H9 (cell line): ENCODE data around the gene TTC39B. TPM values are rescaled to one million over a fixed set of nuclear protein-coding genes. Genes with fewer than 3 reads are reported as not detected.

Experiments used
- DNase-seq: peaks from one replicate; pipeline ENCODE4 v3.0.0-alpha.2; 2017
- H2AFZ ChIP-seq: one replicate; pipeline ENCODE4 v1.6.1; 2013; ENCODE audit warnings: mild to moderate bottlenecking, low read length, control low read depth, moderate library complexity
- H2AK5ac ChIP-seq: 2 replicates; pipeline ENCODE4 v1.6.1; 2013; ENCODE audit warnings: low read length, control low read depth, mixed read lengths; ENCODE audit not compliant: insufficient read length
- H2BK120ac ChIP-seq: one replicate; pipeline ENCODE4 v1.6.1; 2013; ENCODE audit warnings: low read depth, mild to moderate bottlenecking, low read length, control low read depth, inconsistent platforms; ENCODE audit not compliant: poor library complexity, severe bottlenecking
- H2BK12ac ChIP-seq: 2 replicates; pipeline ENCODE4 v1.6.1; 2013; ENCODE audit warnings: low read length, control low read depth, mixed read lengths, low read depth; ENCODE audit not compliant: insufficient read length
- H2BK15ac ChIP-seq: 2 replicates; pipeline ENCODE4 v1.6.1; 2013; ENCODE audit warnings: low read depth, low read length, control low read depth
- H2BK20ac ChIP-seq: one replicate; pipeline ENCODE4 v1.6.1; 2013; ENCODE audit warnings: low read depth, mild to moderate bottlenecking, low read length, control low read depth, inconsistent platforms; ENCODE audit not compliant: poor library complexity, severe bottlenecking
- H2BK5ac ChIP-seq: 2 replicates; pipeline ENCODE4 v1.6.1; 2013; ENCODE audit warnings: low read length, control low read depth, mixed read lengths; ENCODE audit not compliant: insufficient read length
- H3K14ac ChIP-seq: 2 replicates; pipeline ENCODE4 v1.6.1; 2013; ENCODE audit warnings: low read length, control low read depth; ENCODE audit not compliant: insufficient read depth
- H3K18ac ChIP-seq: 2 replicates; pipeline ENCODE4 v1.6.1; 2013; ENCODE audit warnings: low read depth, mild to moderate bottlenecking, mixed read lengths, low read length, control low read depth; ENCODE audit not compliant: insufficient read length
- H3K23ac ChIP-seq: 2 replicates; pipeline ENCODE4 v1.6.1; 2013; ENCODE audit warnings: low read length, control low read depth, mixed read lengths, low read depth; ENCODE audit not compliant: insufficient read length
- H3K23me2 ChIP-seq: 2 replicates; pipeline ENCODE4 v1.6.1; 2013; ENCODE audit warnings: low read depth, mild to moderate bottlenecking, mixed read lengths, low read length, control low read depth; ENCODE audit not compliant: insufficient read length, poor library complexity, severe bottlenecking
- H3K27ac ChIP-seq: 2 replicates; pipeline ENCODE4 v1.5.1; 2013; ENCODE audit warnings: low read length, control low read depth, mixed read lengths, low read depth; ENCODE audit not compliant: insufficient read length
- H3K27me3 ChIP-seq: 2 replicates; pipeline ENCODE4 v1.6.1; 2013; ENCODE audit warnings: low read length, control low read depth, inconsistent platforms; ENCODE audit not compliant: insufficient read depth
- H3K4ac ChIP-seq: 2 replicates; pipeline ENCODE4 v1.6.1; 2013; ENCODE audit warnings: low read depth, mild to moderate bottlenecking, control low read depth, inconsistent platforms, low read length, moderate library complexity
- H3K4me1 ChIP-seq: 2 replicates; pipeline ENCODE4 v1.6.1; 2013; ENCODE audit warnings: low read length, control low read depth, inconsistent platforms; ENCODE audit not compliant: insufficient read depth
- H3K4me2 ChIP-seq: 2 replicates; pipeline ENCODE4 v1.6.1; 2013; ENCODE audit warnings: low read length, control low read depth, mixed read lengths; ENCODE audit not compliant: insufficient read length, insufficient read depth
- H3K56ac ChIP-seq: 2 replicates; pipeline ENCODE4 v1.6.1; 2013; ENCODE audit warnings: low read depth, mild to moderate bottlenecking, mixed read lengths, low read length, control low read depth; ENCODE audit not compliant: insufficient read length
- H3K79me1 ChIP-seq: 2 replicates; pipeline ENCODE4 v1.6.1; 2013; ENCODE audit warnings: low read depth, mild to moderate bottlenecking, moderate library complexity, low read length, control low read depth, inconsistent platforms; ENCODE audit not compliant: insufficient read depth, poor library complexity, severe bottlenecking
- H3K79me2 ChIP-seq: 2 replicates; pipeline ENCODE4 v1.6.1; 2013; ENCODE audit warnings: low read length, control low read depth, inconsistent platforms; ENCODE audit not compliant: insufficient read depth
- H3K9ac ChIP-seq: 2 replicates; pipeline ENCODE4 v1.6.1; 2013; ENCODE audit warnings: low read length, control low read depth, mixed read lengths; ENCODE audit not compliant: insufficient read length; ENCODE audit errors: extremely low read depth
- H3K9me3 ChIP-seq: one replicate; pipeline ENCODE4 v1.6.1; 2013; ENCODE audit warnings: low read depth, low read length, inconsistent platforms; ENCODE audit not compliant: control insufficient read depth
- H3T11ph ChIP-seq: one replicate; pipeline ENCODE4 v1.6.1; 2013; ENCODE audit warnings: mild to moderate bottlenecking, low read length, control low read depth, inconsistent platforms
- H4K20me1 ChIP-seq: one replicate; pipeline ENCODE4 v1.6.1; 2013; ENCODE audit not compliant: control insufficient read depth, insufficient read length, insufficient read depth
- H4K5ac ChIP-seq: 2 replicates; pipeline ENCODE4 v1.6.1; 2013; ENCODE audit warnings: low read depth, mild to moderate bottlenecking, mixed read lengths, low read length, control low read depth; ENCODE audit not compliant: insufficient read length
- H4K8ac ChIP-seq: replicated peaks from 2 replicates; pipeline ENCODE4 v1.6.1; 2013; ENCODE audit warnings: low read length, control low read depth, mixed read lengths, low read depth; ENCODE audit not compliant: insufficient read length
- H4K91ac ChIP-seq: 2 replicates; pipeline ENCODE4 v1.6.1; 2013; ENCODE audit warnings: low read depth, mild to moderate bottlenecking, moderate library complexity, mixed read lengths, low read length, control low read depth; ENCODE audit not compliant: insufficient read length
- H3K27ac Mint-ChIP-seq, 3 experiments: 2 replicates in 2 of 3; 3 replicates in 1 of 3; pipeline ENCODE4 v1.8.0; 2020 to 2021; ENCODE audit warnings: mixed read lengths in 3 of 3, mild to moderate bottlenecking in 1 of 3, moderate library complexity in 1 of 3
- H3K27me3 Mint-ChIP-seq: 2 replicates; pipeline ENCODE4 v1.8.0; 2021; ENCODE audit warnings: low read depth, mild to moderate bottlenecking, moderate library complexity, mixed read lengths
- H3K36me3 Mint-ChIP-seq, 3 experiments: 2 replicates in 2 of 3; 3 replicates in 1 of 3; pipeline ENCODE4 v1.8.0; 2020 to 2021; ENCODE audit warnings: low read depth in 3 of 3, mixed read lengths in 3 of 3; ENCODE audit not compliant: insufficient read depth in 1 of 3
- H3K4me1 Mint-ChIP-seq, 2 experiments: 2 replicates each; pipeline ENCODE4 v1.8.0; 2020; ENCODE audit warnings: mixed read lengths in 2 of 2
- H3K4me3 Mint-ChIP-seq, 2 experiments: 2 replicates in 1 of 2; 3 replicates in 1 of 2; pipeline ENCODE4 v1.8.0; 2020 to 2021; ENCODE audit warnings: mild to moderate bottlenecking in 2 of 2, mixed read lengths in 2 of 2, moderate library complexity in 1 of 2
- H3K9me3 Mint-ChIP-seq, 2 experiments: 2 replicates in 1 of 2; 3 replicates in 1 of 2; pipeline ENCODE4 v1.8.0; 2020; ENCODE audit warnings: mild to moderate bottlenecking in 2 of 2, mixed read lengths in 2 of 2, moderate library complexity in 1 of 2
- WGBS: extraction: QIAGEN DNeasy Blood & Tissue Kit; methylation state at CpG from one replicate; pipeline ENCODE4 v1.1.7; 2013; ENCODE audit warnings: missing lambda C conversion rate, low lambda C conversion rate, mixed read lengths; ENCODE audit not compliant: insufficient read length; ENCODE audit errors: extremely low coverage; 5-methylcytosine and 5-hydroxymethylcytosine counted together
- total RNA-seq: library from RNA; stranded (reverse); gene quantifications from 2 replicates; pipeline ENCODE4 v1.2.1, GENCODE V29; 2021
- TF ChIP-seq, protein P1 (sequence below): fragments of 200-600 bp; sonication (generic); conservative IDR thresholded peaks from 3 replicates; pipeline ENCODE4 v1.8.0; 2021; ENCODE audit warnings: antibody characterized with exemption, mild to moderate bottlenecking

The TTC39B gene
- total RNA-seq, 1 experiment from 2014 or later, result 8.2 TPM

DNA sequence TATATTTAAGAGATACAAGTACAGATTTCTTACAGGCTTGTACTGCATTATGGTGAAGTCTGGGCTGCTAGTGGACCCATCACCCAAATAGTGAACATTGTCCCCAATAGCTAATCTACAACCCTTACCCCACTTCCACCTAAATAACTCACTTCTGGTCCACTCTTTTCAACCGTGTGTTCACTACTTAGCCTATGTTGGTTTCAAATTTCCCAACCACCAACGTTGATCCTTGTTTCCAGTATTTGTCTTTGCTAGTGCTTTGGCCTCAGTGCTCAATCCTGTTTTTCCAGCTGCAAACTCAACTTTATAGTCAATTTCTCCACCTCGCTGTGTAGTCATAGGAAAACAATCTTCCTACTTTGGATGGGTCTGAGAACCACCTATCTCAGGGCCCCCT, 45.3 kb upstream of the TTC39B start:
- no peak overlapping the region for H3K23ac ChIP-seq
- H2AFZ ChIP-seq, result no peak overlapping the region
- no peak overlapping the region for H3T11ph ChIP-seq
- H3K9me3 Mint-ChIP-seq, result peaks cover 8 to 16% of the 10 kb centered on the region in 2 experiments; a peak in 4 of 5 replicates
- no peak overlapping the region for H4K8ac ChIP-seq
- no peaks in the 10 kb centered on the region for H3K79me2 ChIP-seq
- no peak overlapping the region for H4K5ac ChIP-seq
- H4K20me1 ChIP-seq, result no peaks in the 10 kb centered on the region
- H3K4me1 ChIP-seq, result peaks cover 2% of the 10 kb centered on the region; the same call in 1 of the 2 replicates
- H3K27ac ChIP-seq, result no peak overlapping the region
- TF ChIP-seq, protein P1, sequence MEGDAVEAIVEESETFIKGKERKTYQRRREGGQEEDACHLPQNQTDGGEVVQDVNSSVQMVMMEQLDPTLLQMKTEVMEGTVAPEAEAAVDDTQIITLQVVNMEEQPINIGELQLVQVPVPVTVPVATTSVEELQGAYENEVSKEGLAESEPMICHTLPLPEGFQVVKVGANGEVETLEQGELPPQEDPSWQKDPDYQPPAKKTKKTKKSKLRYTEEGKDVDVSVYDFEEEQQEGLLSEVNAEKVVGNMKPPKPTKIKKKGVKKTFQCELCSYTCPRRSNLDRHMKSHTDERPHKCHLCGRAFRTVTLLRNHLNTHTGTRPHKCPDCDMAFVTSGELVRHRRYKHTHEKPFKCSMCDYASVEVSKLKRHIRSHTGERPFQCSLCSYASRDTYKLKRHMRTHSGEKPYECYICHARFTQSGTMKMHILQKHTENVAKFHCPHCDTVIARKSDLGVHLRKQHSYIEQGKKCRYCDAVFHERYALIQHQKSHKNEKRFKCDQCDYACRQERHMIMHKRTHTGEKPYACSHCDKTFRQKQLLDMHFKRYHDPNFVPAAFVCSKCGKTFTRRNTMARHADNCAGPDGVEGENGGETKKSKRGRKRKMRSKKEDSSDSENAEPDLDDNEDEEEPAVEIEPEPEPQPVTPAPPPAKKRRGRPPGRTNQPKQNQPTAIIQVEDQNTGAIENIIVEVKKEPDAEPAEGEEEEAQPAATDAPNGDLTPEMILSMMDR, result no peak
- no peak overlapping the region for H2BK20ac ChIP-seq
- H2BK15ac ChIP-seq, result no peak overlapping the region
- H3K4me3 Mint-ChIP-seq, result no peak overlapping the region
- no peak overlapping the region for H3K9ac ChIP-seq
- no CpG with 5 or more reads among the region's 3 CpGs for WGBS
- H3K18ac ChIP-seq, result no peak overlapping the region
- peaks cover 31 to 33% of the 10 kb centered on the region in 2 experiments for H3K4me1 Mint-ChIP-seq
- no peak overlapping the region for H3K56ac ChIP-seq
- H3K36me3 Mint-ChIP-seq, result peaks cover 0 to 11% (median 9%) of the 10 kb centered on the region in 3 experiments; a peak in 6 of 7 replicates
- H3K79me1 ChIP-seq, result no peaks in the 10 kb centered on the region
- H3K4me2 ChIP-seq, result no peak overlapping the region
- DNase-seq, result no peak
- H3K27me3 ChIP-seq, result no peaks in the 10 kb centered on the region
- no peak overlapping the region for H3K14ac ChIP-seq
- H2BK5ac ChIP-seq, result no peak overlapping the region
- no peak overlapping the region for H2AK5ac ChIP-seq
- H4K91ac ChIP-seq, result no peak overlapping the region
- no peak overlapping the region; a peak in 1 of 7 replicates for H3K27ac Mint-ChIP-seq
- no peak overlapping the region for H3K4ac ChIP-seq
- no peak overlapping the region for H2BK12ac ChIP-seq
- no peak overlapping the region for H2BK120ac ChIP-seq
- H3K9me3 ChIP-seq, result no peaks in the 10 kb centered on the region
- H3K23me2 ChIP-seq, result no peaks in the 10 kb centered on the region
- H3K27me3 Mint-ChIP-seq, result peaks cover 8% of the 10 kb centered on the region
